HepG2 (cell line): ENCODE measurements around the gene TMEM100. TPM values are rescaled to one million over a fixed set of nuclear protein-coding genes. Genes with fewer than 3 reads are reported as not detected.

Source experiments
- BORCS8-MEF2B ChIP-seq: sonication (generic); formaldehyde crosslinking; IDR thresholded peaks from 2 replicates; pipeline ENCODE4 v1.8.0; 2022; ENCODE audit warnings: mild to moderate bottlenecking, missing genetic modification reagents
- EP300 ChIP-seq, 3 experiments: sonication (generic) in 1 of 3; formaldehyde crosslinking in 1 of 3; IDR thresholded peaks; 2 replicates each; pipeline versions ENCODE4 v1.5.1 to v1.6.1; 2011 to 2020; ENCODE audit warnings: low read depth in 2 of 3, low read length in 2 of 3, borderline replicate concordance in 1 of 3, improper control_type of control experiment in 1 of 3, mild to moderate bottlenecking in 1 of 3, missing genetic modification reagents in 1 of 3, moderate library complexity in 1 of 3
- KLF9 ChIP-seq: IDR thresholded peaks from 2 replicates; pipeline ENCODE4 v1.6.1; 2016; ENCODE audit warnings: low read depth
- MEF2D ChIP-seq: sonication (generic); formaldehyde crosslinking; IDR thresholded peaks from 2 replicates; pipeline ENCODE4 v1.5.1; 2020; ENCODE audit warnings: mild to moderate bottlenecking, missing genetic modification reagents
- NFE2L2 ChIP-seq: fragments of 150-350 bp; IDR thresholded peaks from 2 replicates; pipeline ENCODE4 v1.6.1; 2014; ENCODE audit warnings: low read length
- RFX5 ChIP-seq: IDR thresholded peaks from 2 replicates; pipeline ENCODE4 v1.6.1; 2011; ENCODE audit warnings: low read depth, low read length, improper control_type of control experiment
- SETDB1 ChIP-seq: sonication (generic); formaldehyde crosslinking; IDR thresholded peaks from 2 replicates; pipeline ENCODE4 v1.5.1; 2020; ENCODE audit warnings: missing genetic modification reagents, mild to moderate bottlenecking, borderline replicate concordance
- ZNF101 ChIP-seq: sonication (generic); formaldehyde crosslinking; IDR thresholded peaks from 2 replicates; pipeline ENCODE4 v1.4.0; 2020; ENCODE audit warnings: mild to moderate bottlenecking, low read depth, missing genetic modification reagents, borderline replicate concordance
- ZNF160 ChIP-seq: sonication (generic); formaldehyde crosslinking; IDR thresholded peaks from 2 replicates; pipeline ENCODE4 v1.8.0; 2022; ENCODE audit warnings: mild to moderate bottlenecking, inconsistent platforms, missing genetic modification reagents
- ZNF30 ChIP-seq: sonication (generic); formaldehyde crosslinking; IDR thresholded peaks from 2 replicates; pipeline ENCODE4 v1.5.0; 2020; ENCODE audit warnings: mild to moderate bottlenecking, missing genetic modification reagents
- ZNF567 ChIP-seq: sonication (generic); formaldehyde crosslinking; IDR thresholded peaks from 2 replicates; pipeline ENCODE4 v1.8.1; 2023; ENCODE audit warnings: mild to moderate bottlenecking, missing genetic modification reagents, borderline replicate concordance
- ZNF775 ChIP-seq: sonication (generic); formaldehyde crosslinking; IDR thresholded peaks from 2 replicates; pipeline ENCODE4 v1.4.0; 2020; ENCODE audit warnings: missing genetic modification reagents, mild to moderate bottlenecking, moderate library complexity, borderline replicate concordance
- polyA plus RNA-seq, 8 experiments: library from polyadenylated mRNA; depleted of rRNA in 3 of 8; stranded (reverse) in 7 of 8; unstranded in 1 of 8; fragments of >200 nt; fragmentation: Illumina TruSeq in 4 of 8; extraction: Trizol in 4 of 8; gene quantifications; 2 replicates each; pipeline versions ENCODE4 v1.2.1 to v1.2.3, GENCODE V29; 2011 to 2016; ENCODE audit warnings: low read depth in 4 of 8, missing spikeins in 1 of 8, mixed read lengths in 1 of 8; ENCODE audit not compliant: insufficient read depth in 1 of 8
- total RNA-seq, 5 experiments: library from RNA; depleted of rRNA; stranded (reverse); fragments of >200 nt; fragmentation: Illumina TruSeq; extraction: Trizol; gene quantifications; 2 replicates each; pipeline ENCODE4 v1.2.3, GENCODE V29; 2016; ENCODE audit warnings: low read depth in 1 of 5
- TF ChIP-seq, protein P1 (sequence below): sonication (generic); formaldehyde crosslinking; IDR thresholded peaks from 2 replicates; pipeline ENCODE4 v1.4.0; 2020; ENCODE audit warnings: missing genetic modification reagents
- TF ChIP-seq, protein P2 (sequence below): sonication (generic); formaldehyde crosslinking; IDR thresholded peaks from 2 replicates; pipeline ENCODE4 v1.8.1; 2023; ENCODE audit warnings: mild to moderate bottlenecking, missing genetic modification reagents
- TF ChIP-seq, protein P3 (sequence below): sonication (generic); formaldehyde crosslinking; IDR thresholded peaks from 2 replicates; pipeline ENCODE4 v1.8.1; 2023; ENCODE audit warnings: missing genetic modification reagents, mild to moderate bottlenecking, borderline replicate concordance
- TF ChIP-seq, protein P4 (sequence below): sonication (generic); formaldehyde crosslinking; IDR thresholded peaks from 2 replicates; pipeline ENCODE4 v1.4.0; 2020; ENCODE audit warnings: missing genetic modification reagents
- TF ChIP-seq, protein P5 (sequence below), 2 experiments: fragments of 450-650 bp in 1 of 2; sonication (generic) in 1 of 2; formaldehyde crosslinking; IDR thresholded peaks; 2 replicates each; pipeline versions ENCODE4 v1.5.0 to v1.8.0; 2020 to 2022; ENCODE audit warnings: mild to moderate bottlenecking in 1 of 2, missing genetic modification reagents in 1 of 2

TMEM100 gene
- total and polyA plus RNA-seq, 2 of the 13 experiments (the other 11 are each of a cell fraction or from before 2014, with no cell fraction given): not detected

DNA sequence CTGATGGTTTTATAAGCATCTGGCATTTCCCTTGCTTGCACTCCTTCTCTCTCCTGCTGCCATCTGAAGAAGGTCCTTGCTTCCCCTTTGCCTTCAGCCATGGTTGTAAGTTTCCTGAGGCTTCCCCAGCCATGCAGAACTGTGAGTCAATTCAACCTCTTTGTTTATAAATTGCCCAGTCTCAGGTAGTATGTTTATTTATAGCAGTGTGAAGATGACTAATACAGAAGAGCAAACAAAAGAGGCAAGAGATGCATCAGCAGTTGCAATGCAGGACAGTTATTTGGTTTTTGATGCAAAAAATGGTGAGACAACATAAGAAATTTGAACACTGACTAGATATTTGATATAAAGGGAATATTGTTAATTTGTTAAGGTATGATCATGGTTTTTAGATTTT, 16.8 kb downstream of the TMEM100 start (continued):
- TF ChIP-seq, protein P1, sequence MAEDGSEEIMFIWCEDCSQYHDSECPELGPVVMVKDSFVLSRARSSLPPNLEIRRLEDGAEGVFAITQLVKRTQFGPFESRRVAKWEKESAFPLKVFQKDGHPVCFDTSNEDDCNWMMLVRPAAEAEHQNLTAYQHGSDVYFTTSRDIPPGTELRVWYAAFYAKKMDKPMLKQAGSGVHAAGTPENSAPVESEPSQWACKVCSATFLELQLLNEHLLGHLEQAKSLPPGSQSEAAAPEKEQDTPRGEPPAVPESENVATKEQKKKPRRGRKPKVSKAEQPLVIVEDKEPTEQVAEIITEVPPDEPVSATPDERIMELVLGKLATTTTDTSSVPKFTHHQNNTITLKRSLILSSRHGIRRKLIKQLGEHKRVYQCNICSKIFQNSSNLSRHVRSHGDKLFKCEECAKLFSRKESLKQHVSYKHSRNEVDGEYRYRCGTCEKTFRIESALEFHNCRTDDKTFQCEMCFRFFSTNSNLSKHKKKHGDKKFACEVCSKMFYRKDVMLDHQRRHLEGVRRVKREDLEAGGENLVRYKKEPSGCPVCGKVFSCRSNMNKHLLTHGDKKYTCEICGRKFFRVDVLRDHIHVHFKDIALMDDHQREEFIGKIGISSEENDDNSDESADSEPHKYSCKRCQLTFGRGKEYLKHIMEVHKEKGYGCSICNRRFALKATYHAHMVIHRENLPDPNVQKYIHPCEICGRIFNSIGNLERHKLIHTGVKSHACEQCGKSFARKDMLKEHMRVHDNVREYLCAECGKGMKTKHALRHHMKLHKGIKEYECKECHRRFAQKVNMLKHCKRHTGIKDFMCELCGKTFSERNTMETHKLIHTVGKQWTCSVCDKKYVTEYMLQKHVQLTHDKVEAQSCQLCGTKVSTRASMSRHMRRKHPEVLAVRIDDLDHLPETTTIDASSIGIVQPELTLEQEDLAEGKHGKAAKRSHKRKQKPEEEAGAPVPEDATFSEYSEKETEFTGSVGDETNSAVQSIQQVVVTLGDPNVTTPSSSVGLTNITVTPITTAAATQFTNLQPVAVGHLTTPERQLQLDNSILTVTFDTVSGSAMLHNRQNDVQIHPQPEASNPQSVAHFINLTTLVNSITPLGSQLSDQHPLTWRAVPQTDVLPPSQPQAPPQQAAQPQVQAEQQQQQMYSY (CRISPR knock-in tag): no peak
- TF ChIP-seq NFE2L2: no peak
- TF ChIP-seq RFX5: peak; percentile 74
- TF ChIP-seq MEF2D (CRISPR knock-in tag): peak; percentile 48; the same call in 1 of the 2 replicates
- TF ChIP-seq ZNF567: no peak
- TF ChIP-seq, protein P2, sequence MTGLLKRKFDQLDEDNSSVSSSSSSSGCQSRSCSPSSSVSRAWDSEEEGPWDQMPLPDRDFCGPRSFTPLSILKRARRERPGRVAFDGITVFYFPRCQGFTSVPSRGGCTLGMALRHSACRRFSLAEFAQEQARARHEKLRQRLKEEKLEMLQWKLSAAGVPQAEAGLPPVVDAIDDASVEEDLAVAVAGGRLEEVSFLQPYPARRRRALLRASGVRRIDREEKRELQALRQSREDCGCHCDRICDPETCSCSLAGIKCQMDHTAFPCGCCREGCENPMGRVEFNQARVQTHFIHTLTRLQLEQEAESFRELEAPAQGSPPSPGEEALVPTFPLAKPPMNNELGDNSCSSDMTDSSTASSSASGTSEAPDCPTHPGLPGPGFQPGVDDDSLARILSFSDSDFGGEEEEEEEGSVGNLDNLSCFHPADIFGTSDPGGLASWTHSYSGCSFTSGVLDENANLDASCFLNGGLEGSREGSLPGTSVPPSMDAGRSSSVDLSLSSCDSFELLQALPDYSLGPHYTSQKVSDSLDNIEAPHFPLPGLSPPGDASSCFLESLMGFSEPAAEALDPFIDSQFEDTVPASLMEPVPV: no peak
- TF ChIP-seq ZNF30 (CRISPR knock-in tag): no peak
- TF ChIP-seq, protein P3, sequence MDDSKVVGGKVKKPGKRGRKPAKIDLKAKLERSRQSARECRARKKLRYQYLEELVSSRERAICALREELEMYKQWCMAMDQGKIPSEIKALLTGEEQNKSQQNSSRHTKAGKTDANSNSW (CRISPR knock-in tag): no peak
- TF ChIP-seq, protein P4, sequence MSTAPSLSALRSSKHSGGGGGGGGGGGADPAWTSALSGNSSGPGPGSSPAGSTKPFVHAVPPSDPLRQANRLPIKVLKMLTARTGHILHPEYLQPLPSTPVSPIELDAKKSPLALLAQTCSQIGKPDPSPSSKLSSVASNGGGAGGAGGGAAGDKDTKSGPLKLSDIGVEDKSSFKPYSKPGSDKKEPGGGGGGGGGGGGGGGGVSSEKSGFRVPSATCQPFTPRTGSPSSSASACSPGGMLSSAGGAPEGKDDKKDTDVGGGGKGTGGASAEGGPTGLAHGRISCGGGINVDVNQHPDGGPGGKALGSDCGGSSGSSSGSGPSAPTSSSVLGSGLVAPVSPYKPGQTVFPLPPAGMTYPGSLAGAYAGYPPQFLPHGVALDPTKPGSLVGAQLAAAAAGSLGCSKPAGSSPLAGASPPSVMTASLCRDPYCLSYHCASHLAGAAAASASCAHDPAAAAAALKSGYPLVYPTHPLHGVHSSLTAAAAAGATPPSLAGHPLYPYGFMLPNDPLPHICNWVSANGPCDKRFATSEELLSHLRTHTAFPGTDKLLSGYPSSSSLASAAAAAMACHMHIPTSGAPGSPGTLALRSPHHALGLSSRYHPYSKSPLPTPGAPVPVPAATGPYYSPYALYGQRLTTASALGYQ: no peak
- TF ChIP-seq ZNF160 (CRISPR knock-in tag): no peak
- TF ChIP-seq SETDB1: no peak
- no peak for TF ChIP-seq KLF9
- no peak for TF ChIP-seq BORCS8-MEF2B (CRISPR knock-in tag)
- TF ChIP-seq ZNF101 (CRISPR knock-in tag): no peak
- TF ChIP-seq, protein P5, sequence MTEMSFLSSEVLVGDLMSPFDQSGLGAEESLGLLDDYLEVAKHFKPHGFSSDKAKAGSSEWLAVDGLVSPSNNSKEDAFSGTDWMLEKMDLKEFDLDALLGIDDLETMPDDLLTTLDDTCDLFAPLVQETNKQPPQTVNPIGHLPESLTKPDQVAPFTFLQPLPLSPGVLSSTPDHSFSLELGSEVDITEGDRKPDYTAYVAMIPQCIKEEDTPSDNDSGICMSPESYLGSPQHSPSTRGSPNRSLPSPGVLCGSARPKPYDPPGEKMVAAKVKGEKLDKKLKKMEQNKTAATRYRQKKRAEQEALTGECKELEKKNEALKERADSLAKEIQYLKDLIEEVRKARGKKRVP (CRISPR knock-in tag; IDR thresholded peaks at IDR 0.05): 0 out of 4 replicates have a peak, but pooled peaks of 1 of the 2 experiments have one; percentile 28
- TF ChIP-seq EP300 (IDR thresholded peaks at IDR 0.05; ENCODE audit: low read depth in 2 of 2, low read length in 2 of 2): peak in 1 of 2 experiments; percentile 28; a peak in 1 of 4 replicates
- TF ChIP-seq EP300 (CRISPR knock-in tag; IDR thresholded peaks at IDR 0.05; ENCODE audit: borderline replicate concordance): no peak
- TF ChIP-seq ZNF775 (CRISPR knock-in tag): no peak
- TF ChIP-seq, all 625 proteins: peak for 10
